Neural crest cell (in vitro differentiated cells): ENCODE measurements around the gene MBOAT2. TPM values are rescaled to one million over a fixed set of nuclear protein-coding genes. Genes with fewer than 3 reads are reported as not detected.

Source experiments
- DNase-seq: peaks from one replicate; pipeline ENCODE4 v3.0.0; 2021; ENCODE audit warnings: low read depth, mixed read lengths, low spot score
- H3K27ac Mint-ChIP-seq: one replicate; pipeline ENCODE4 v1.8.0; 2021; ENCODE audit warnings: mild to moderate bottlenecking, mixed read lengths; ENCODE audit not compliant: unreplicated experiment
- H3K27me3 Mint-ChIP-seq: 2 replicates; pipeline ENCODE4 v1.8.0; 2021; ENCODE audit warnings: low read depth, mild to moderate bottlenecking, mixed read lengths
- H3K36me3 Mint-ChIP-seq: 2 replicates; pipeline ENCODE4 v1.8.0; 2021; ENCODE audit warnings: low read depth, mild to moderate bottlenecking, mixed read lengths
- H3K4me1 Mint-ChIP-seq: 2 replicates; pipeline ENCODE4 v1.8.0; 2021; ENCODE audit warnings: mixed read lengths
- H3K4me3 Mint-ChIP-seq: one replicate; pipeline ENCODE4 v1.8.0; 2021; ENCODE audit warnings: mild to moderate bottlenecking, mixed read lengths
- H3K9me3 Mint-ChIP-seq: 2 replicates; pipeline ENCODE4 v1.8.0; 2021; ENCODE audit warnings: mixed read lengths
- total RNA-seq: library from RNA; stranded (reverse); gene quantifications from 2 replicates; pipeline ENCODE4 v1.2.1, GENCODE V29; 2021
- TF ChIP-seq, protein P1 (sequence below): fragments of 200-600 bp; sonication (generic); conservative IDR thresholded peaks from 2 replicates; pipeline ENCODE4 v1.5.0; 2021; ENCODE audit warnings: antibody characterized with exemption, mild to moderate bottlenecking

MBOAT2 gene
- total RNA-seq, 1 donor from 2014 or later, result 53.1 TPM

GRCh38 chr2:8888963-8889362 is 114.5 kb downstream of the MBOAT2 start:
- no peaks in the 10 kb centered on the region for H3K27me3 Mint-ChIP-seq
- TF ChIP-seq, protein P1, sequence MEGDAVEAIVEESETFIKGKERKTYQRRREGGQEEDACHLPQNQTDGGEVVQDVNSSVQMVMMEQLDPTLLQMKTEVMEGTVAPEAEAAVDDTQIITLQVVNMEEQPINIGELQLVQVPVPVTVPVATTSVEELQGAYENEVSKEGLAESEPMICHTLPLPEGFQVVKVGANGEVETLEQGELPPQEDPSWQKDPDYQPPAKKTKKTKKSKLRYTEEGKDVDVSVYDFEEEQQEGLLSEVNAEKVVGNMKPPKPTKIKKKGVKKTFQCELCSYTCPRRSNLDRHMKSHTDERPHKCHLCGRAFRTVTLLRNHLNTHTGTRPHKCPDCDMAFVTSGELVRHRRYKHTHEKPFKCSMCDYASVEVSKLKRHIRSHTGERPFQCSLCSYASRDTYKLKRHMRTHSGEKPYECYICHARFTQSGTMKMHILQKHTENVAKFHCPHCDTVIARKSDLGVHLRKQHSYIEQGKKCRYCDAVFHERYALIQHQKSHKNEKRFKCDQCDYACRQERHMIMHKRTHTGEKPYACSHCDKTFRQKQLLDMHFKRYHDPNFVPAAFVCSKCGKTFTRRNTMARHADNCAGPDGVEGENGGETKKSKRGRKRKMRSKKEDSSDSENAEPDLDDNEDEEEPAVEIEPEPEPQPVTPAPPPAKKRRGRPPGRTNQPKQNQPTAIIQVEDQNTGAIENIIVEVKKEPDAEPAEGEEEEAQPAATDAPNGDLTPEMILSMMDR, result no peak
- no peaks in the 10 kb centered on the region for H3K9me3 Mint-ChIP-seq
- H3K4me1 Mint-ChIP-seq, result peaks cover 6% of the 10 kb centered on the region
- no peak overlapping the region for H3K27ac Mint-ChIP-seq
- no peak for DNase-seq
- no peak overlapping the region for H3K4me3 Mint-ChIP-seq
- peaks cover 6% of the 10 kb centered on the region for H3K36me3 Mint-ChIP-seq

DNA sequence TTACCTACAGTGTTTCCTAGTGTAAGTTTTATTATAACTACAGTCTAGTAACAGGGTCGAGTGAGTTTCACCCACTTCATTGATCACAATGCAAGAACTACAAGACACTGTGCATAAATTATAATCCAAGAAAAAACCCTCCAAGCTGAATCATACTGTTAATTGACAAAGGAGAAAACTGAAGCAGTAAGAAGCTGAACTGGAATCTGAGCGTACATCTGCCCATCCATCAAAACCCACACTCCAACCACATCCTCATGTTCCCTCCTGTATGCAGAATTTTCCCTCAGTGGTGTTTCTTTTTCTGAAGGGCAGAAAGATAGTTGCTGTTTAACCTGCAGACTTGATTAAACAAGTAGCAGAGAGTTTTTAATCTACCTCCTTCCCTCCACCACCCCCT is 116.6 kb downstream of the MBOAT2 start:
- peaks cover 3% of the 10 kb centered on the region for H3K9me3 Mint-ChIP-seq
- no peak overlapping the region for H3K4me3 Mint-ChIP-seq
- H3K36me3 Mint-ChIP-seq, result peaks cover 5% of the 10 kb centered on the region
- H3K27me3 Mint-ChIP-seq, result no peaks in the 10 kb centered on the region
- no peak overlapping the region for H3K27ac Mint-ChIP-seq
- H3K4me1 Mint-ChIP-seq, result no peaks in the 10 kb centered on the region
- DNase-seq, result no peak
- TF ChIP-seq, protein P1, result no peak

DNA sequence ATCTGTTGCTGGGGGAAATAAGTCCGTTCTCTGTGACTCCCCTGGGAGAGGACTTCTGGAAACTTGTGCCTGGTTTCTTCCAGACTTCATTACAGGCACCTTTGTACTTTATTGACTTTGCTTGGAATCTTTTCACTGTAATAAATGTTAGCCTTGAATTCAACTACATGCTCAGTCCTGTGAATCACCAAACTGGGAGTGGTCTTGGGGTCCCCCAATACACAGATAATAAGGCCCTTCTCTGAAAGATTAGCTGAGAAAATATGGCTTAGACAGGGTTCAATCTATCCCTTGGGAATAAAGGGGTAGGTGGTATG is 117.3 kb downstream of the MBOAT2 start:
- H3K27ac Mint-ChIP-seq, result no peak overlapping the region
- no peaks in the 10 kb centered on the region for H3K4me1 Mint-ChIP-seq
- H3K27me3 Mint-ChIP-seq, result no peaks in the 10 kb centered on the region
- peaks cover 9% of the 10 kb centered on the region for H3K36me3 Mint-ChIP-seq
- no peak for DNase-seq
- no peak overlapping the region for H3K4me3 Mint-ChIP-seq
- H3K9me3 Mint-ChIP-seq, result peaks cover 3% of the 10 kb centered on the region
- TF ChIP-seq, protein P1, result no peak

DNA sequence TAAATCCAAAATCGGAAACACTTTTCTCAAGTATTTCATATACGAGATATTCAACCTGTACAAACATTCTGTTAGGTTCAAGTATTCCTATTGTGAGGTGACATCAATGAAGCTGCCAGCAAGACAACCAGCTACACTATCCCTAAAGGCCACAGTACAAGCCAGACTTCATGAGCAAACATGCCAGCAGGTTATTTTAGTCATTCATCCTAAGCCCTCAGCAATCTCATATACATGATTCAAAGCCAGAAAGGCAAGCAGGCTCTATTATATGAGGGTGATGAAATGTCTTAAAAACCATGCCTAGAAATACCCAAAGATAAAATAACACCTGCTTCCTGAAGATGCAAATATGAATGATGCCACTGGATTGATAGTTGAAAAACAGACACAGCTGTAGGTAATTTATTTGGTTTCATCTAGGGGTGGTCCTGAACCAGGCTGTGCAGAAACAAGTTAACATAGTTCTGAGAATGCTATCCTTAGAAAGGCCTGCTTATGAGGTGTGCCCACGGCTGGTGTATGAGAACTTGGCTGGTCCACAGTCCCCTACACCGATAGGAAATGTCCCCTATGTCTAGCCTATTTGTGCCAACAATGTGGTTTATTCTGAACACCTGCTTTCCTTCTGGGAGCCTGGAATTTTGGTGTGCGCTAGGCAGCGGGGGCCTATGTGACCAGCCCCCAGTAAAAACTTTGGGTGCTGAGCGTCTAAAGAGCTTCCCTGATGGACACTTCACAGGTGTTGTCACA is 117.9 kb downstream of the MBOAT2 start:
- no peaks in the 10 kb centered on the region for H3K4me1 Mint-ChIP-seq
- no peaks in the 10 kb centered on the region for H3K27me3 Mint-ChIP-seq
- TF ChIP-seq, protein P1, result no peak
- no peak overlapping the region for H3K27ac Mint-ChIP-seq
- H3K9me3 Mint-ChIP-seq, result peaks cover 3% of the 10 kb centered on the region
- peaks cover 14% of the 10 kb centered on the region for H3K36me3 Mint-ChIP-seq
- DNase-seq, result no peak
- no peak overlapping the region for H3K4me3 Mint-ChIP-seq

DNA sequence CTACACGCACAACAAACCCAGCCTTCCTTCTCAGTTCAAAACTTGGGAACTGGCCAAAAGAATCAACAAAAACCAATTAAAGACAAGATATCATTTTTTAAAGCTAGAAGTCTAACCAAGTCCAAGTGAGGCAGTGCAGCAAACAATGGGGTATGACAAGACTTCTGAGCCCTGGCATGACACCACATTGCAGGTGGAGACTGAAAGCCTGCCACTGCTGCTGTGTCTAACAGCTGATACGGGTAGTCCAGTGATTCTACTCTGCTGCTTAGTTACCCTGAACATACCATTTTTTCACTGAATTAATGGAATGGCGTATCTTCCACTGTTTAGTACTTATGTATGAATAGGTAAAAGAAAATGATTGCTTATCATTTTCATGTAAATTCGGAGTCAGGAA is 118.7 kb downstream of the MBOAT2 start:
- TF ChIP-seq, protein P1, result no peak
- peaks cover 3% of the 10 kb centered on the region for H3K9me3 Mint-ChIP-seq
- peaks cover 2% of the 10 kb centered on the region for H3K4me1 Mint-ChIP-seq
- no peaks in the 10 kb centered on the region for H3K27me3 Mint-ChIP-seq
- DNase-seq, result no peak
- H3K4me3 Mint-ChIP-seq, result no peak overlapping the region
- H3K36me3 Mint-ChIP-seq, result peaks cover 22% of the 10 kb centered on the region
- no peak overlapping the region for H3K27ac Mint-ChIP-seq
